Stimulated activated naive CD8-positive, alpha-beta T cell treated with anti-CD3 and anti-CD28 coated beads, Interleukin-15, amount 100 ng/mL, for 72 hours (primary cell): ENCODE data around the gene CCDC85C.

Source experiments
- ATAC-seq: fragments of 150-1000 bp; cut with Tn5 transposase; 2 replicates; pipeline ENCODE4 v1.10.0; 2021; ENCODE audit warnings: mild to moderate bottlenecking, moderate library complexity
- DNase-seq, 2 donors: peaks; one replicate each; pipeline ENCODE4 v3.0.0; 2021 to 2022
- H3K27ac Mint-ChIP-seq, 2 donors: one replicate each; pipeline ENCODE4 v1.8.0; 2022; ENCODE audit warnings: mild to moderate bottlenecking in 2 of 2, mixed read lengths in 2 of 2, moderate library complexity in 2 of 2
- H3K27me3 Mint-ChIP-seq: one replicate; pipeline ENCODE4 v1.8.0; 2022; ENCODE audit warnings: mixed read lengths
- H3K4me1 Mint-ChIP-seq: one replicate; pipeline ENCODE4 v1.8.0; 2022; ENCODE audit warnings: mild to moderate bottlenecking, mixed read lengths
- H3K4me3 Mint-ChIP-seq, 2 donors: one replicate each; pipeline ENCODE4 v1.8.0; 2022; ENCODE audit warnings: mild to moderate bottlenecking in 2 of 2, mixed read lengths in 2 of 2, moderate library complexity in 1 of 2
- H3K9me3 Mint-ChIP-seq, 2 donors: one replicate each; pipeline ENCODE4 v1.8.0; 2022; ENCODE audit warnings: mixed read lengths in 2 of 2

The CCDC85C gene

DNA sequence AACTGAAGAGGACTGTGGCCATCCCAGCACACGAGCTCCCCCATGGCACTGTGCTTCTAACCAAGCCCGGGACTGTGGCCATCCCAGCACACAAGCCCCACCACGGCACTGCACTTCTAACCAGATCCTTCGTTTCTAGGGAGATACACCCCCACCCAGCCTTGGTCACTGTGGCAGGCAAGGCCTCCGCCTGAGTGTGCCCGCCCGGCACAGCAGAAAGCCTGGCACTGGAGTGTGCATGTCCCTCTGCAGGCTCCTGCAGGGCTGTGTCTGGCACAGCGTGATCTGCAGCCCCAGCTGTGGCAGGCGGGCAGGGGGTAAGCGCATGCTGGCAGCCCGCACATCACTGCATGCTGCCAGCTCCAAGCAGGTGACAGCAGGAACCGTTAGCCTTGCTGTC is 49.8 kb downstream of the CCDC85C start:
- Mint-ChIP-seq H3K4me1 (peaks cover 4% of the 10 kb centered on the region), H3K4me3 (no peak overlapping the region), H3K9me3 (no peaks in the 10 kb centered on the region), H3K27ac (no peak overlapping the region), H3K27me3 (no peaks in the 10 kb centered on the region)
- DNase-seq (no peak), ATAC-seq (no peak)

DNA sequence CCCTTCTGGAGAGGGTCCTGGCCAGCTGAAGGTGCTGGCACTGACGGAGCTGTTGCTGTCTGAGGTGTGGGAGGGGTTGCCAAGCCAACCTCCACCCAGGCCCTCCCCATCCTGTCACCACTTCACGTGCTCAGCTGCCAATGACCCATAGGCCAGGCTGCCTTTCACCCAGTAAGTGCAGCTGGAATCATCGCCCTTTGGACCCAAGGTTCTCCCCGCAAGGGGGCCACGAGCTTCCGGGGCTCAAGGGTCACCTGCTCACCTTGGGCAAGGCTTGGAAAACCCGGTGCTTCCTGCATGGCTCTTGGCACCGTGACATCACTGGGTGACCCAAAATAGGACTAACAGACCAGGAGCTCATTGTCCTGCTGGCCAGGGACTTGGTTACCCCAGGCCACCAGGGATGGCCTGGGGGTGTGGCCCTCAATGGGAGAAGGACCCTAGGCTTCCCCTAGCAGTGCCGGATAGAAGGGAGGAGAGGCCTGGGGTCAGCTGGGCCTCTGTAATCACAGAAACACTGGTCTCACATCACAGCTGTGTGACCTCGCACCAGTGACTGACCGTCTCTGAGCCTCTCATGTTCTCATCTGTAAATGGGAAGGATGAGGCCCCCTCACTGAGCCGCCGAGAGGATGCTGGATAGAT is 51.3 kb downstream of the CCDC85C start:
- ATAC-seq (no peak), DNase-seq (no peak)
- H3K4me3 Mint-ChIP-seq: no peak overlapping the region
- peaks cover 9% of the 10 kb centered on the region for H3K4me1 Mint-ChIP-seq
- H3K27ac Mint-ChIP-seq: no peak overlapping the region
- H3K27me3 Mint-ChIP-seq: no peaks in the 10 kb centered on the region
- no peaks in the 10 kb centered on the region for H3K9me3 Mint-ChIP-seq

DNA sequence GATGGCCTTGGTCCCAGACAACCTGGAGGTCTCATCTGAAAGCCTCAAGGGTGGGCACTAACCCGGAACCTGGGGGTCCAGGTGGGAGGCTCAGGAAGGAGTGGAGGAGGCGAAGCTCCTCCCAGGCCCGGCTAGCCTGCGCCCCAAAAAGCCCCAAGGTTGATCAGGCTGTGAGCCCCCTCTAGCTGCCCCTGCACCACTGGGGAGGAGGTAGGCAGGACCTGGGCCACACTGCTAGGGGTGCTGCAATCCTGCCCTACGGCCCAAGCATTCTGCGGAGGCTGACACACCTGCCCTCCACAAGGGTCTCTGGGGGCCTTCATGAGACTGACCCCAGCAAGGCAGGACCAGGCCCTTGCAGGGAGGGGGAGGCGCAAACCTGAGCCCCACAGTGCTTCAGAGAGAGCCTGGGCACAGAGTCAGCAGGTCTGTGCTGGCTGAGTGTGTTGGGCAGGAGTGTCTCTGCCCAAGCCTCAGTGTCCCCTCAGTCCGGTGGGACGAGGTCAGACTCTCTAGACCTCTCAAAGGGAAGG is 51.9 kb downstream of the CCDC85C start:
- H3K4me1 Mint-ChIP-seq: peaks cover 9% of the 10 kb centered on the region
- DNase-seq: no peak
- H3K4me3 Mint-ChIP-seq: no peak overlapping the region
- peak; percentile 31 for ATAC-seq
- H3K27ac Mint-ChIP-seq: no peak overlapping the region
- no peaks in the 10 kb centered on the region for H3K9me3 Mint-ChIP-seq
- H3K27me3 Mint-ChIP-seq: no peaks in the 10 kb centered on the region

DNA sequence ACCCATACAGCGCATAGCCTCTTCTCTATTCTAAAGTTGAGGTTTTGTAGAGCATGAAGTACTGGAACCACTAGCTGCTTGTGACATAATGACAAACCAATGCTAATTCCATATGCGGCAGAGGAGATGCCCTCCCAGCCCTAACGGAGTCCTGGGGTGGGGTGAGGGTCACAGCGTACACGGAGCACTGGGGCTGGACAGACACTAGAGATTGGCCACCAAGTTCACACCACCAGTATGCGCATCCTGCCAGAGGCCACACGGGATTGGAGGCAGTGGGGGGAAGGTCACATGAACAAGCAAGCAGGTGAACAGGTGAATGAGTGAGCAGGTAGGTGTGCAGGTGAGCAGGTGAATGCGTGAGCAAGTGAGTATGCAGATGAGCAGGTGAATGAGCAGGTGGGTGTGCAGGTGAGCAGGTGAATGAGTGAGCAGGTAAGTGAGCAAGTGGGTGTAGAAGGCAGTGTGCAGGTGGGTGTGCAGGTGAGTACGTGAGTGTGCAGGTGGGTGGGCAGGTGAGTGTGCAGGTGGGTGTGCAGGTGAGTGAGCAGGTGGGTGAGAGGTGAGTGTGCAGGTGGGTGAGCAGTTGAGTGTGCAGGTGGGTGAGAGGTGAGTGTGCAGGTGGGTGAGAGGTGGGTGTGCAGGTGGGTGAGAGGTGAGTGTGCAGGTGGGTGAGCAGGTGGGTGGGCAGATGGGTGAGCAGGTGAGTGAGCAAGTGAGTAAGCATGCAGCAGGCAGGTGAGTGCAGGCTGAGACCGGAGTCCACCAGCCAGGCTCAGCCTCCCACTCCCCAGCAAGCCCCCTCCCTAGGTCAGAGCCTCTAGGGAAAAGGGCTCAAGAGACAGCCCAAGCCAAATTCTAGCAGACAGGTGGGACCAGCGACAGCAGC is 52.7 kb downstream of the CCDC85C start:
- Mint-ChIP-seq H3K27ac (no peak overlapping the region), H3K9me3 (no peaks in the 10 kb centered on the region), H3K4me3 (no peak overlapping the region), H3K27me3 (no peaks in the 10 kb centered on the region), H3K4me1 (peaks cover 9% of the 10 kb centered on the region)
- DNase-seq (no peak), ATAC-seq (no peak)

DNA sequence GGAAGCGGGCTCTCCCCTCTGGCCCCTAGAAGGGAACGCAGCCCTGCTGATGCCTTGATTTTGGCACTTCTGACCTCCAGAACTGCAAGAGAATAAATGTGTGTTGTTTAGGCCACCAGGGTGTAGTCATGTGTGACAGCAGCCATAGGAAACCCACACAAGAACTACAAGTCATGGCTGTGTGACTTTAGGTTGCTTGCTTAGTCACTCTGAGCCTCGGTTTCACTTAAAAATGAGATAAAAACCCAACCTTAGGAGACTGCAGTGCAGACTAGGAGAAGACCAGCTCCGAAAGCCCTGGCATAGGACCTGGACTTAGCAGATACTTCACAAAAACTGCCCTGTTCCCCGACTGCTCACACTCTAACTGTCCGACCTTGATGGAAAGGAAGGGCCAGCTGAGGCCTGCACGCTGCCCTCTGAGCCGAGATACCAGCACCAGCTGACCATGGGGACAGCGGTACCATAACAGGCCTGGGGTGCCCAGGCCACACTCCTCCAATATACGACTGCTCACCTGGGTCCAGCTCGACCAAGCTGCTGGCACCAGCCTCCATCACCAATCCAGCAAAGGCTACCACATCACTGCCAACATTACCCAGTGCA is 53.5 kb downstream of the CCDC85C start:
- H3K4me1 Mint-ChIP-seq: peaks cover 9% of the 10 kb centered on the region
- DNase-seq (no peak), ATAC-seq (peak; percentile 10)
- H3K27me3 Mint-ChIP-seq: no peaks in the 10 kb centered on the region
- H3K27ac Mint-ChIP-seq: no peak overlapping the region
- no peak overlapping the region for H3K4me3 Mint-ChIP-seq
- no peaks in the 10 kb centered on the region for H3K9me3 Mint-ChIP-seq

DNA sequence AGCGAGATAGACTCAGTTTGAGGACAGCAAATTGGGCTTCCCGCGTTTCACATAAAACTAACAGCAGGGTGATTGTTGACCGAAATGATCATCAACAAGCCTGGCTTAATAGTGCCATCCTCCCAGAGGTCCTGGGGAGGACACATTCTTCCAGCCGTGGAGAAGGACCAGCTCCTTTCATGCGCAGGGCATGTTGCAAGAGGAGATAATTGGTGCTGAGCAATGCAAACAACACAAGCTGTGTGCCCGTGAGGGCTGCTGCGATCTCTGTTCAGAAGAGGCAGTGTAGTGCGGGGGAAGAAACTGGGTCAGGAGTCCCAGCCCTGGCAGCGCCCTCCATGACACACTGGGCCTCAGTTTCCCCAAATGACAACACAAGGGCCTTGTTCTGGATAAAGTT is 54.3 kb downstream of the CCDC85C start:
- Mint-ChIP-seq H3K27ac (no peak overlapping the region), H3K9me3 (no peaks in the 10 kb centered on the region), H3K27me3 (no peaks in the 10 kb centered on the region), H3K4me1 (peaks cover 15% of the 10 kb centered on the region), H3K4me3 (no peak overlapping the region)
- ATAC-seq (no peak), DNase-seq (no peak)

DNA sequence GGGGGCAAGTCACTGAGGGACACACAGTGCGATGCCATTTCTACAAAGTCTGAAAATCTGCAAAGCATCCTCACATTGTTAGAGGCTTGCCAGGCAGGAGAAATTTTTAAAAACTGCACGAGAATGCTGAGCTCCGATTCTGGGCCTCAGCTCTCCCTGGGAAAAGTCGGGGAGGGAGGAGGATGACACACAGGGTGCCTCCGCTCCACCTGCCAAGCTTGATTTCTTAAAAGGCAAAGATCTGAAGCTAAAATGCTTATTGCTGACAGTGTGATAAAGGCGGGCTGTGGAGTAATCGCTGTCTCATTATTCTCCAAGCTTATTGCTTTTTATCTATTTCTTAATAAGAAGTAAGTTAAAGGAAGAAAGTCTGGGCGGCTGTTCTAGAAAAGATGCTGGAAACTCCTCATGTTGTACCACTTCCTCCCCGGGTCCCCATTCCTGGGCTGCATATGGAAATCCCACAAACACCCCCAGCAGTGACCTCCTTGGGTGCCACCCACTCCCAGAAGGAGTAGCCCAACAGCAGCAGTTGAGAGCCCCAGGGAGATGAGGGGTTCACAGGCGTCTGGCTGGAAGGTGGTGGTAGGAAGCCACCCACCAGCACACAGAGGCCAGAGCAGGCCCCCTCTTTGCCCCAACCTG is 55.0 kb downstream of the CCDC85C start:
- H3K4me3 Mint-ChIP-seq: no peak overlapping the region
- ATAC-seq: no peak
- H3K9me3 Mint-ChIP-seq: no peaks in the 10 kb centered on the region
- H3K27me3 Mint-ChIP-seq: no peaks in the 10 kb centered on the region
- H3K27ac Mint-ChIP-seq: no peak overlapping the region
- H3K4me1 Mint-ChIP-seq: peaks cover 17% of the 10 kb centered on the region
- no peak for DNase-seq

DNA sequence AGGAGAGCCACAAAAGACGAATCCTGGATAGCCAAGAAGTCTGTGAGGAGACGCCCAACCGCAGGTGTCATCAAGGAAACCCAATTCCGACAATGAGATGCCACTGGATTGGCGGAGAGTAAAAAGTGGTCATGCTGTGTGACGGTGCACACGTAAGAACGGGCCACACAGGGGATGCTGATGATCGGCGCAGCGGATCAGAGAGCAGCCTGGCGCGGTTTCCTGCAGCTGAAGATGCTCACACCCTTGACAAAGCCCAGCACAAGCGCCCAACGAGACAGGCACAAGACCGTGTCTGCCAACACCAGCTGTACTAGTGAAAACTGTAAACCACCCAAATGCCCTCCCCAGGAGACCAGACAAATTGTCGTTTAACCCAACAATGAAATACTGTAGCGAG is 55.8 kb downstream of the CCDC85C start:
- H3K4me1 Mint-ChIP-seq: peaks cover 17% of the 10 kb centered on the region
- no peaks in the 10 kb centered on the region for H3K9me3 Mint-ChIP-seq
- ATAC-seq: no peak
- no peaks in the 10 kb centered on the region for H3K27me3 Mint-ChIP-seq
- H3K27ac Mint-ChIP-seq: no peak overlapping the region
- H3K4me3 Mint-ChIP-seq: no peak overlapping the region
- DNase-seq: no peak

DNA sequence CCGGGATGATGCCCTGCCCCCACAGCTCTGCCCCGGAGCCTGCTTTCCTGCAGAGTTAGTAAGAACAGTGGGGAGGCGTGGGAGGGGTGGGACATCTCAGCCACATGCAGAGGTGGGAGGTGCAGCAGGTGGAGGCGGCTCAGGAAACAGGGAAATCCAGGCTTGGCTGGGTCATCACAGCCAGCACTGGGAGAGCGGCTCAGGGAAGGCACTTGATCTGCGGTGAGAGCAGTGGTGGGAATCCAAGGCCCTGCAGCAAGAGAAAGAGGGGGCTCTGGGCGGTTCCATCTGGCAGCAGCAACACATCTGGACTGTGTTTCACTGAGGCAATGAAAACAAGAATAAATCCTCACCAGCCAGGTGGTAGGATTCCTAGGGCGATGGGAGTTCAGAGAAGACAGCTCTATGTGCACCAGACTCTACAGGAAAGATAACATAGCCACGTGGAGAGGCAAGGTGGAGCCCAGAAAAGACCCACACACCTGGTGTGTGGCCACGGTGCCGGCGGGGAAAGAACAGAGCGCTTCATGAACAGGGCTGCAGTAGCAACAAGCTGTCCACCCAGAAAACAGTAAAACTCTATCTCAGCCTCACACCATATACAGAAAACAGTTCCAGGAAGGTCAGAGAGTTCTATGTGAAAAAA is 57.6 kb downstream of the CCDC85C start:
- H3K4me1 Mint-ChIP-seq: peaks cover 27% of the 10 kb centered on the region
- no peak overlapping the region for H3K4me3 Mint-ChIP-seq
- DNase-seq (no peak), ATAC-seq (no peak)
- H3K9me3 Mint-ChIP-seq: no peaks in the 10 kb centered on the region
- H3K27me3 Mint-ChIP-seq: no peaks in the 10 kb centered on the region
- H3K27ac Mint-ChIP-seq: no peak overlapping the region

DNA sequence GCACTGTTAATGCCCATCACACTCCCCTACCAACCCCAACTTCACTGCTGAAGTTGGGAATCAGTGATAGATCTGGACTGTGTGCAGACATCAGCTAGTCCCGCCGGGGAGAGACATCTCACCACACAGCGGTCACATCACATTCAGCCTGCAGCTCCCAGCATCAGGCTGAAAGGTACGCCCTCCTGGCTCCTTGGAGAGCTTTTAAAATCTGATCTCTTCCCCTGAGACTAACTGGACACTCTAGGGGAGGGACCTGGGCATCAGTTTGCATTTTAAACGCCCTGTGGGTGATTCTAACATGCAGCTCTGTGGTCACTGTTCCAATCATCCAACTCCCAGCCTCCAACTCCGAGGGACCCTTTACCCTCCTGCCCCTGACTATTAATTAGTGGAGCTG is 58.4 kb downstream of the CCDC85C start:
- Mint-ChIP-seq H3K9me3 (no peaks in the 10 kb centered on the region), H3K4me3 (no peak overlapping the region), H3K27ac (peak overlapping the region in 1 of 2 donors; percentile 34)

DNA sequence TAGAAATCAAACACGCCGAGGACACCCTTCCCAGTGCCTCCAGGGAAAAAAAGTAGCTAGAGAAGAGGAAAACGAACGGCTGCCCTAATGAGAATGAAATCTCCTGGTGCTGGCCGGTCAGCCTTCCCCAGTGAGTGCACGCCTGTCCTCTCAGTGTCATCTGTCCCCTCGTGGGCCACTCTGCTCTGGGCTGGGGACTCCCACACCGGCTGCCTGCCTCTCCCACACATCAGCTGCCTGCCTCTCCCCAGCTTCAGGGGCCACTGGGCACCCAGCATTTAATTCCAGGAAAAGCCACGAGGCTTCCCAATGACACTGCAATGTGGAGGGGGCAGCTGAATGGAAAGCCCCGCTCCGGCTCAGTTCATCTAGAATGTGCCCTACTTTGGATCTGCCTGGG is 59.0 kb downstream of the CCDC85C start:
- ATAC-seq: no peak

More for the DNA sequence above, 58.4 kb downstream of the CCDC85C start:
- no peak for DNase-seq
- ATAC-seq: no peak
- no peaks in the 10 kb centered on the region for H3K27me3 Mint-ChIP-seq
- peaks cover 32% of the 10 kb centered on the region for H3K4me1 Mint-ChIP-seq

DNA sequence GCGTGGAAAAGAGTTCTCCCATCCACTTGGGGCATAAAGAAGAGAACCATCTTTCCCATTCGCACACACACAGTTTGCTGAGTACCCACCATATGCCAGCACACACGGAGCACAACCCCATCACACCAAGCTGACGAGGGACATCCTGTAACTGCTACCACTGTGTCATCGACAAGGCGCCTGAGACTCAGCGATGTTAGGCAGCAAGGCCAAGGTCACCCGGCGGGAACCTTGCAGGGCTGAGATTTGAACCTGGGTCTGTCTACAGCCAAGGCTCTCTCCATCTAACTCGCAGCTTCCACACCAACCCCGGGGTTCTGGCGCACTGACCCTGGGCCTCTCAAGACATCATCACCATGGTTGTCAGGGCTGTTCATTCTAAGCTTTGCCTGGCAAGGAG is 60.0 kb downstream of the CCDC85C start:
- H3K4me1 Mint-ChIP-seq: peaks cover 28% of the 10 kb centered on the region
- DNase-seq (no peak), ATAC-seq (no peak)
- H3K27ac Mint-ChIP-seq: no peak overlapping the region
- no peaks in the 10 kb centered on the region for H3K27me3 Mint-ChIP-seq
- no peak overlapping the region for H3K4me3 Mint-ChIP-seq
- no peaks in the 10 kb centered on the region for H3K9me3 Mint-ChIP-seq

More for the DNA sequence above, 59.0 kb downstream of the CCDC85C start:
- Mint-ChIP-seq H3K4me1 (peaks cover 32% of the 10 kb centered on the region), H3K4me3 (no peak overlapping the region), H3K27ac (no peak overlapping the region), H3K27me3 (no peaks in the 10 kb centered on the region), H3K9me3 (no peaks in the 10 kb centered on the region)
- no peak for DNase-seq

DNA sequence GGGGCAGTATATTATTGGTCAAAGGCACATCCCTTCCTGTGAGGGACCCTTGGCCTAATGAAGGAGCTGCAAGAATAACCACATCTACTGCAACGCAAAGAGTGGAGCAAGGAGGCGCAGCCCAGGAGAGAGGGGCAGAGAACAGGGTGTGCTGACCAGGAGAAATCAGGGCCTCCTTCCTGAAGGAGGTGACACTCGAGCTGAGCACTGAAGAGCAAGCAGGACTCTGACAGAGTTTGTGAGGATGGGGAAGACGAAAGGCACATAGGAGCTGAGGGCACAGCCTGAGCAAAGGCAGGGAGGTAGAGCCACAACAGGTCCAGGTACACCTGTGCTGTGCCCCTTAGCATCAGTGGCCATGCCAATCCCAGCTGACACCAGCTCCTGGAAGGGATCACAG is 60.6 kb downstream of the CCDC85C start:
- Mint-ChIP-seq H3K4me1 (peaks cover 27% of the 10 kb centered on the region), H3K27me3 (no peaks in the 10 kb centered on the region), H3K27ac (no peak overlapping the region), H3K9me3 (no peaks in the 10 kb centered on the region), H3K4me3 (no peak overlapping the region)
- no peak for ATAC-seq
- no peak for DNase-seq

DNA sequence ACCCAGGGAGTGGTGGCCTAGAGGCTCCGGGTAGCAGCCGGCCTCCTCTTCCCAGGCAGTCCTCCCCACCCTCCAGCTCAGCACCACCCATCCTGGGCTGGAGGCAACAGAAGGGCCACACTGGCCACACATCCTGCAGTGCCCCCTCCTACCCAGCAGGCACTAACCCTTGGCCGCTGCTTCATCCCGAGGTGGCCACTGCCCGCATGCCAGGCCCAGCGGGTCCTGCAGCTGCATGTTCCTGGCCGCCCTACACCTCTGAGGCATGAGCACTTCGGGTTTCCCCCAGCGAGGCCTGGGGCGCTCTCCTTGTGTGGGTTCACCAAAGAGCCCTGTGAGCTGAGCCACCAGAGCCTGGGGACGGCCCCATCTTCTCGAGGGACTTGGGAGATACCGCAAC is 61.4 kb downstream of the CCDC85C start:
- H3K27ac Mint-ChIP-seq: no peak overlapping the region
- peaks cover 24% of the 10 kb centered on the region for H3K4me1 Mint-ChIP-seq
- DNase-seq (no peak), ATAC-seq (no peak)
- H3K27me3 Mint-ChIP-seq: no peaks in the 10 kb centered on the region
- no peak overlapping the region for H3K4me3 Mint-ChIP-seq
- H3K9me3 Mint-ChIP-seq: no peaks in the 10 kb centered on the region
